Loucy (cell line): ENCODE measurements around the gene TMEM94.

Experiments
- EZH2phosphoT487 ChIP-seq: fragments of 200-600 bp; IDR thresholded peaks from 2 replicates; pipeline ENCODE4 v1.6.1; 2018; ENCODE audit warnings: antibody characterized with exemption, mild to moderate bottlenecking, moderate library complexity, borderline replicate concordance
- TF ChIP-seq, protein P1 (sequence below): fragments of 200-600 bp; sonication (generic); conservative IDR thresholded peaks from 2 replicates; pipeline ENCODE4 v1.5.1; 2014; ENCODE audit warnings: mild to moderate bottlenecking, antibody characterized with exemption, low read length

DNA sequence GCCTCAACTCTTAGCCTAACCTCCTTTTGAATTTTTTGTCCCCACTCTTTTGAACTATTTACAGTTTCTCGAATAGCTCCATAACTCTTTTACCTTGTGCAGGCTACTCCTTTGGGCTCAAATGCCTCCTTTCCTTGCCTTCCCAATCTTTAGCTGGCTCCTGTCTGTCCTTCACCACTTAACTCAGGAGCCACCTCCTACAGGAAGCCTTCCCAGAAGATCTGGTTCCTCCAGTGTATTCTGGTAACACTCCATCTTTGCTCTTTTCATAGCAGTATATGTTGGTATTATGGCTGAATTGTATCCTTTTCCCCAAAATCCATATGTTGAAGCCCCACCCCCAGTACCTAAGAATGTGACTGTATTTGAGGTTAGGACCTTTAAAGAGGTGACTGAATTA, 41.9 kb upstream of the TMEM94 start:
- TF ChIP-seq, protein P1, sequence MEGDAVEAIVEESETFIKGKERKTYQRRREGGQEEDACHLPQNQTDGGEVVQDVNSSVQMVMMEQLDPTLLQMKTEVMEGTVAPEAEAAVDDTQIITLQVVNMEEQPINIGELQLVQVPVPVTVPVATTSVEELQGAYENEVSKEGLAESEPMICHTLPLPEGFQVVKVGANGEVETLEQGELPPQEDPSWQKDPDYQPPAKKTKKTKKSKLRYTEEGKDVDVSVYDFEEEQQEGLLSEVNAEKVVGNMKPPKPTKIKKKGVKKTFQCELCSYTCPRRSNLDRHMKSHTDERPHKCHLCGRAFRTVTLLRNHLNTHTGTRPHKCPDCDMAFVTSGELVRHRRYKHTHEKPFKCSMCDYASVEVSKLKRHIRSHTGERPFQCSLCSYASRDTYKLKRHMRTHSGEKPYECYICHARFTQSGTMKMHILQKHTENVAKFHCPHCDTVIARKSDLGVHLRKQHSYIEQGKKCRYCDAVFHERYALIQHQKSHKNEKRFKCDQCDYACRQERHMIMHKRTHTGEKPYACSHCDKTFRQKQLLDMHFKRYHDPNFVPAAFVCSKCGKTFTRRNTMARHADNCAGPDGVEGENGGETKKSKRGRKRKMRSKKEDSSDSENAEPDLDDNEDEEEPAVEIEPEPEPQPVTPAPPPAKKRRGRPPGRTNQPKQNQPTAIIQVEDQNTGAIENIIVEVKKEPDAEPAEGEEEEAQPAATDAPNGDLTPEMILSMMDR, result no peak
- no peak for TF ChIP-seq EZH2phosphoT487
